NK-92 treated with Interleukin-12 subunit alpha and Interleukin-12 subunit beta, amount 100 ng/mL, for 24 hours (cell line): ENCODE results near the gene EFEMP1.

Experiments used
- DNase-seq: peaks from one replicate; lab custom pipeline; 2025; lab: John Stamatoyannopoulos, UW

Gene EFEMP1

GRCh38 chr2:55826246-55826645 is 97.3 kb downstream of the EFEMP1 start:
- no peak for DNase-seq

- no peak for DNase-seq
Measured at GRCh38 chr2:55824551-55825096, 99.0 kb downstream of the EFEMP1 start.
